HepG2 (cell line): ENCODE results near the gene RPL38.

Source experiments
- CEBPB ChIP-seq: IDR thresholded peaks from 2 replicates; pipeline ENCODE4 v1.6.1; 2011; ENCODE audit warnings: low read depth, low read length, improper control_type of control experiment, borderline replicate concordance
- EZH2 ChIP-seq: conservative IDR thresholded peaks from 2 replicates; pipeline ENCODE4 v1.6.1; 2012; ENCODE audit warnings: mild to moderate bottlenecking, low read depth, low read length, moderate library complexity
- FOXM1 ChIP-seq: sonication (generic); formaldehyde crosslinking; IDR thresholded peaks from 2 replicates; pipeline ENCODE4 v1.5.0; 2020; ENCODE audit warnings: missing genetic modification reagents
- HDAC2 ChIP-seq: sonication (generic); formaldehyde crosslinking; IDR thresholded peaks from 2 replicates; pipeline ENCODE4 v1.4.0; 2020; ENCODE audit warnings: missing genetic modification reagents
- KLF9 ChIP-seq: IDR thresholded peaks from 2 replicates; pipeline ENCODE4 v1.6.1; 2016; ENCODE audit warnings: low read depth
- POLR2AphosphoS2 ChIP-seq: IDR thresholded peaks from 2 replicates; pipeline ENCODE4 v1.6.1; 2011; ENCODE audit warnings: low read depth, low read length, improper control_type of control experiment
- SIX4 ChIP-seq: sonication (generic); formaldehyde crosslinking; IDR thresholded peaks from 2 replicates; pipeline ENCODE4 v1.4.0; 2020; ENCODE audit warnings: missing genetic modification reagents
- STAT6 ChIP-seq: sonication (generic); formaldehyde crosslinking; IDR thresholded peaks from 2 replicates; pipeline ENCODE4 v1.4.0; 2020; ENCODE audit warnings: missing genetic modification reagents, mild to moderate bottlenecking, borderline replicate concordance
- ZNF230 ChIP-seq: sonication (generic); formaldehyde crosslinking; IDR thresholded peaks from 2 replicates; pipeline ENCODE4 v1.4.0; 2020; ENCODE audit warnings: mild to moderate bottlenecking, missing genetic modification reagents
- ZNF431 ChIP-seq: sonication (generic); formaldehyde crosslinking; IDR thresholded peaks from 2 replicates; pipeline ENCODE4 v1.9.0; 2022; ENCODE audit warnings: missing genetic modification reagents, low read depth, mild to moderate bottlenecking, borderline replicate concordance
- ZNF496 ChIP-seq: sonication (generic); formaldehyde crosslinking; IDR thresholded peaks from 2 replicates; pipeline ENCODE4 v1.8.1; 2023; ENCODE audit warnings: mild to moderate bottlenecking, moderate library complexity, missing genetic modification reagents; ENCODE audit not compliant: insufficient replicate concordance
- ZNF607 ChIP-seq: sonication (generic); formaldehyde crosslinking; IDR thresholded peaks from 2 replicates; pipeline ENCODE4 v1.5.1; 2020; ENCODE audit warnings: missing genetic modification reagents, mild to moderate bottlenecking, borderline replicate concordance

- TF ChIP-seq HDAC2 (CRISPR knock-in tag) (no peak), KLF9 (CRISPR knock-in tag) (no peak), FOXM1 (no peak), POLR2AphosphoS2 (no peak), ZNF230 (no peak), CEBPB (no peak), ZNF607 (CRISPR knock-in tag) (no peak), SIX4 (no peak), EZH2 (no peak), ZNF496 (CRISPR knock-in tag) (no peak), STAT6 (CRISPR knock-in tag) (no peak), ZNF431 (no peak)
Observed at GRCh38 chr17:74197801-74198200, 5.7 kb upstream of the RPL38 start.
